ENCODE data around the gene ANXA11. TPM values are rescaled to one million over a fixed set of nuclear protein-coding genes. Genes with fewer than 3 reads are reported as not detected.

Gene ANXA11
- total RNA-seq, 1 donor from 2014 or later: 127 TPM

DNA sequence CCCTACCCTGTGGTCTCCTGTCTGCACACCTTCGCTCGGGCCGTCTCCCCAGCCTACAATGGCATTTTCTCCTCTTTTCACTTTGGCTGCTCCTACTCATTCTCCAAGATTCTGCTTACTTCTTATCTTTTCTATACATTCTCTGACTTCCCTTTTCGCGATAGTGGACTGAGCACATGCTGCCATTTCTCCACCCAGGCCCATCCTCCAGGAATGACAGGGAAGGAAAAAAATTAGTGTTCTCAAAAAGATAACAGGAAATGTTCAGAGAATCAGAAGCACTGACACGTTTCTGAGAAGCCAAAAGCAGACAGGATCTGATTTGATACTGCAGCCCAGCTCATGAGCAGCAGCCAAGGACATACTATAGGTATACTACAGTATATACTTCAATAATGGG is 6.4 kb upstream of the ANXA11 start:
- Mint-ChIP-seq H3K27ac (ENCODE audit: unreplicated experiment) (no peak overlapping the region), H3K9me3 (ENCODE audit: unreplicated experiment) (peaks cover 10% of the 10 kb centered on the region), H3K36me3 (ENCODE audit: unreplicated experiment) (peaks cover 5% of the 10 kb centered on the region), H3K4me1 (ENCODE audit: unreplicated experiment) (peaks cover 12% of the 10 kb centered on the region), H3K27me3 (ENCODE audit: unreplicated experiment) (no peaks in the 10 kb centered on the region), H3K4me3 (ENCODE audit: unreplicated experiment) (no peak overlapping the region)
- TF ChIP-seq, protein P1, sequence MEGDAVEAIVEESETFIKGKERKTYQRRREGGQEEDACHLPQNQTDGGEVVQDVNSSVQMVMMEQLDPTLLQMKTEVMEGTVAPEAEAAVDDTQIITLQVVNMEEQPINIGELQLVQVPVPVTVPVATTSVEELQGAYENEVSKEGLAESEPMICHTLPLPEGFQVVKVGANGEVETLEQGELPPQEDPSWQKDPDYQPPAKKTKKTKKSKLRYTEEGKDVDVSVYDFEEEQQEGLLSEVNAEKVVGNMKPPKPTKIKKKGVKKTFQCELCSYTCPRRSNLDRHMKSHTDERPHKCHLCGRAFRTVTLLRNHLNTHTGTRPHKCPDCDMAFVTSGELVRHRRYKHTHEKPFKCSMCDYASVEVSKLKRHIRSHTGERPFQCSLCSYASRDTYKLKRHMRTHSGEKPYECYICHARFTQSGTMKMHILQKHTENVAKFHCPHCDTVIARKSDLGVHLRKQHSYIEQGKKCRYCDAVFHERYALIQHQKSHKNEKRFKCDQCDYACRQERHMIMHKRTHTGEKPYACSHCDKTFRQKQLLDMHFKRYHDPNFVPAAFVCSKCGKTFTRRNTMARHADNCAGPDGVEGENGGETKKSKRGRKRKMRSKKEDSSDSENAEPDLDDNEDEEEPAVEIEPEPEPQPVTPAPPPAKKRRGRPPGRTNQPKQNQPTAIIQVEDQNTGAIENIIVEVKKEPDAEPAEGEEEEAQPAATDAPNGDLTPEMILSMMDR (IDR thresholded peaks at IDR 0.05): no peak
- DNase-seq (ENCODE audit: extremely low spot score, unreplicated experiment): no peak

DNA sequence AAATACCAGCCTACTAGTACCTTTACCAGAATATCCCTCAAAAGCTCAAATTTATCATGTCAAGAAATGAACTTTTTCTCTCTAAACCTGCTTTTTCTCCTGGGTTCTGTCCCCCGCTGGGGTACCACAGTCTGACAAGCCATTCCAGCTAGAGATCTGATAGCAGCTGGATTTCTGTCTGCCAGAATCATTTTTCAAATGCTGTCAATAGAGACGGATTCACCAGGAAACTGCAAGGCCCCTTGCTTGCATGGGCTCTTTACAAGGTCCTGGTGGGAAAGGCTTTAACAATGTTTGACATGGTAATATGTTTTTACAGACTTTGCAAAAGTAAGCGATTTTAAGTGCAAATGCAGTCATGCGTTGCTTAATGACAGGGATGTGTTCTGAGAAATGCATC is 4.9 kb upstream of the ANXA11 start:
- H3K9me3 Mint-ChIP-seq (ENCODE audit: unreplicated experiment): peaks cover 10% of the 10 kb centered on the region
- DNase-seq (ENCODE audit: extremely low spot score, unreplicated experiment): no peak
- H3K27ac Mint-ChIP-seq (ENCODE audit: unreplicated experiment): no peak overlapping the region
- TF ChIP-seq, protein P1 (IDR thresholded peaks at IDR 0.05): no peak
- H3K4me1 Mint-ChIP-seq (ENCODE audit: unreplicated experiment): peaks cover 25% of the 10 kb centered on the region
- H3K27me3 Mint-ChIP-seq (ENCODE audit: unreplicated experiment): no peaks in the 10 kb centered on the region
- peaks cover 5% of the 10 kb centered on the region for H3K36me3 Mint-ChIP-seq (ENCODE audit: unreplicated experiment)
- H3K4me3 Mint-ChIP-seq (ENCODE audit: unreplicated experiment): no peak overlapping the region

DNA sequence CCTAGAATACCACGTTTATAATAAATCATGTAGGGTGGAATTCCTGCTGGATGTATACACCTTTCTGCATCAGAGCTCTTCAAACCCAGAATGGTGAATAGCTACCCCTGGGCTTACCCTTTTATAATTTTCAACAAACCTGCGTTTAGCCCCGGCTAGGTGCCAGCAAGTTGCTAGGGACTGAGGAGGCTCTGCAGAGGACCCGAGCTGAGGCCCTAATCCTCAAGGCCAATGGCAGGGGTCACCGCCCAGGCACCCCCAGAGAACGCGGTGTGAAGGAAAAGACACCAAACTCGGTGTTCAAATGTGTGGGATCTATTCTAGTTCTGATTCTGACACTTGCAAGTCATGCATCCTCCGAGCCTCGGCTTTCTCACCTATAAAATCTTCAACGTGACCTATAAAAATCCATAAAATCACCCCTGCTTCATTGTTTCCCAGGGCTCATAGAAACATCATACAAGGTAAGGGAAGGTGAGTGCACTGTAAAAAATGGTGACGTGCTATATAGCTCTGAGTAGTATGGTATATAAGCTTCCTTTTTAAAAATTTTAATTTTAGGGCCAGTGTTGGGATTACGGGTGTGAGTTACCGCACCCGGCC is 2.5 kb upstream of the ANXA11 start:
- H3K4me3 Mint-ChIP-seq (ENCODE audit: unreplicated experiment): no peak overlapping the region
- peaks cover 3% of the 10 kb centered on the region for H3K36me3 Mint-ChIP-seq (ENCODE audit: unreplicated experiment)
- peaks cover 43% of the 10 kb centered on the region for H3K4me1 Mint-ChIP-seq (ENCODE audit: unreplicated experiment)
- no peak overlapping the region for H3K27ac Mint-ChIP-seq (ENCODE audit: unreplicated experiment)
- peaks cover 3% of the 10 kb centered on the region for H3K9me3 Mint-ChIP-seq (ENCODE audit: unreplicated experiment)
- DNase-seq (ENCODE audit: extremely low spot score, unreplicated experiment): no peak
- no peaks in the 10 kb centered on the region for H3K27me3 Mint-ChIP-seq (ENCODE audit: unreplicated experiment)
- TF ChIP-seq, protein P1 (IDR thresholded peaks at IDR 0.05): no peak

DNA sequence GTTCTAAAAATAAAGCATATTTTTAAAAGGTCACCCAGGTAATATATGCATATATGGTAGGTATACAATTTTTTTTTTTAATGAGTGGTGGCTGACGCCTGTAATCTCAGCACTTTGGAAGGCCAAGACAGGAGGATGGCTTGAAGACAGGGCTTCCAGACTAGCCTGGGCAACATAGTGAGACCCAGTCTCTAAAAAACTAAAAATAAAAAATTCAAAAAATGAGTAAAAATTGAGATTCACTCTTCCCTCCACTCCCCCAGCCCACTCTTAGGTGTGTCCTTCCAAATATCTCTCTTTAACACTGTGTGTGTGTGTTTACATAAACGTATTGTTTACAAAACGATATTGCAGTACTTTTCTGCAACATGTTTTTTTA is 929 bp upstream of the ANXA11 start:
- TF ChIP-seq, protein P1 (IDR thresholded peaks at IDR 0.05): no peak

DNA sequence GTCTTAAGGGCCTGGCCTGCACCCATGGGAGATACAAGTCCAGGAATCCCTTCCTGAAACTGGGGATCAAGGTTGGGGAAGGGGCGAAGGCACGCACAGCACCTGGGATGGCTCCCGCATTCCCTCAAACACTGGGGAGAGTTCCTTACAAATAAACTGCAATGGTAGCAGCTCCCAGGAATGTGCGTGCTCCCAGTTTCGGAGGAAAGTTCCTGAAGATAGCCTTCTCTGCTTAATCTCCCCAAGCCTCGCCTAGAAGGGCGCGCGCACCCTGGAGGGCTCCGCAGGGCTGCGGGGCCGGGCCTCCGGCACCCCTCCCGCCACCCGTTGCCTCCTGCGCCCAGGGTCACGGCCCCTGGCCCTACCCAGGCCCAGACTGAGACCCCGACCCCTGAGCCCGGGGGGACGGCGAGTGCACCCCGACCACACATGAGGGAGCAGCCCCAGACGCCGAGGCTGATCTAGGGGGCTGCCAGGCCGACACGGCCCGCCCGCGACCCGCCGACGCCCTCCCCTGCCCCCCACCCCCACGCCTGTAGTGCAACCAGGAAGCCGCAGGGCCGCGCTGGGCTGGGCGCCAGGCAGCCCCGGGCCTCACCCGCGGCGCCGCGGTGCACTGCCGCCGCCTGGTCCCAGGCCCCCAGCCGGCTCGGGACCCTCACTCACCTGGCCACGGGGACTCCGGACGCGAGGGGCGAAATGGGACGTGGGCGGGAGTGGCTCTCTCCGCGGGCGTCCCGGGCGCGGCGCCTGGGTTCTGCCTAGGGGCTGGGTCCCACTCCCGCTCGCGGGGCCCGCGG is 460 bp downstream of the ANXA11 start:
- Mint-ChIP-seq H3K36me3 (ENCODE audit: unreplicated experiment) (peaks cover 9% of the 10 kb centered on the region), H3K27me3 (ENCODE audit: unreplicated experiment) (no peaks in the 10 kb centered on the region), H3K4me3 (ENCODE audit: unreplicated experiment) (peak overlapping the region; percentile 79), H3K27ac (ENCODE audit: unreplicated experiment) (peak overlapping the region; percentile 91), H3K4me1 (ENCODE audit: unreplicated experiment) (peaks cover 66% of the 10 kb centered on the region), H3K9me3 (ENCODE audit: unreplicated experiment) (no peaks in the 10 kb centered on the region)
- no peak for DNase-seq (ENCODE audit: extremely low spot score, unreplicated experiment)
- TF ChIP-seq, protein P1 (IDR thresholded peaks at IDR 0.05): no peak

More for the DNA sequence above, 929 bp upstream of the ANXA11 start:
- DNase-seq (ENCODE audit: extremely low spot score, unreplicated experiment): no peak
- Mint-ChIP-seq H3K4me3 (ENCODE audit: unreplicated experiment) (peak overlapping the region; percentile 82), H3K27me3 (ENCODE audit: unreplicated experiment) (no peaks in the 10 kb centered on the region), H3K9me3 (ENCODE audit: unreplicated experiment) (no peaks in the 10 kb centered on the region), H3K36me3 (ENCODE audit: unreplicated experiment) (peaks cover 4% of the 10 kb centered on the region), H3K27ac (ENCODE audit: unreplicated experiment) (peak overlapping the region; percentile 92), H3K4me1 (ENCODE audit: unreplicated experiment) (peaks cover 57% of the 10 kb centered on the region)
